Fibroblast of skin of left biceps (primary cell): Measurements from ENCODE around the gene KAT5.
"Not testable (repeated sequence)": the region's sequence is repeated elsewhere in the genome, so short reads cannot be mapped to it uniquely, and the experiment has no call there.

Experiments used
- DNase-seq, 2 experiments: peaks; one replicate each; pipeline ENCODE4 v3.0.0-alpha.2; 2013; ENCODE audit warnings: low read depth in 2 of 2

KAT5 gene

DNA sequence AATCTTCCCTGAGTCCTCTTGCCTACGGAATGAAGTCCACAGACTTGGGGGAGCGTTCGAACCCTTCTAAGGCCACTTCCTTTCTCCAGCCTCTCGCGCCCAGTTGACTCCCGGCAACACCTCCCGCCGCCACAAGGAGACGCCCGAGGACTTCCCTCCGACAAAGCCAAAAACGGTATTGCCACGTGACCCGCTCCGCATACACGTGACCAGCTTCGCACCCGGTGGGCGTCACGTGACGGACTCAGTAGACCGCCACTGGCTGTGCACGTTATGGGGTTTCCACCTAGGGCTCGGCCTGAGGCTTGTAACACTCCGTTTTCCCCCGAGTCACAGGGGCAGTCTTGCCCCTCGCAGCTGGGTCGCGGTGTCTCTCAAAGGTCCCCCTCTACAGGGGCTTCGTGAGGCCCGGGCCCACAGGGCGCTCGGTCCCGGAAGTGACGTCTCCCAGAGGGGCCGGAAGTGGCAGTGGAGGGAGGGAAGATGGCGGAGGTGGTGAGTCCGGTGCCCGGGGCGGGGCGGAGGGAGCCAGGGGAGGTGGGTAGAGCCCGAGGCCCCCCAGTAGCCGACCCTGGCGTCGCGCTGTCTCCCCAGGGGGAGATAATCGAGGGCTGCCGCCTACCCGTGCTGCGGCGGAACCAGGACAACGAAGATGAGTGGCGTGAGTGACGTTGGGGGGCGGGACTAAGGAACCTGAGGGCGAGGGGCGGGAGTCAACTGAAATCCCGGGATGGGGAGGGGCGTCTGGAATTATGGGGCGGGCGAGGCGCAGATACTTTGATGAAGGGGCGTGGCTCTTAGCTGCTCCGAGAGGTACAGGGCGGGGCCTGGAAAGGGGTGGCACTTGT, at the start of gene KAT5:
KAT5 (plus strand) TSS at position 468 of the 848 bp plus-strand sequence; CDS start at position 484, 16 bp downstream.
- DNase-seq, result peak; percentile 95 to 96

- DNase-seq, result peak; percentile 93 to 94
Measured at GRCh38 chr11:65662799-65663638, 49.0 kb upstream of the KAT5 start, which contains the start of gene RELA. Gene RELA (minus strand): TSS chr11:65662916. CDS start chr11:65662832, 84 bp downstream.

- DNase-seq, result peak; percentile 53 to 56
Measured at GRCh38 chr11:65663639-65664200, 48.3 kb upstream of the KAT5 start.

DNA sequence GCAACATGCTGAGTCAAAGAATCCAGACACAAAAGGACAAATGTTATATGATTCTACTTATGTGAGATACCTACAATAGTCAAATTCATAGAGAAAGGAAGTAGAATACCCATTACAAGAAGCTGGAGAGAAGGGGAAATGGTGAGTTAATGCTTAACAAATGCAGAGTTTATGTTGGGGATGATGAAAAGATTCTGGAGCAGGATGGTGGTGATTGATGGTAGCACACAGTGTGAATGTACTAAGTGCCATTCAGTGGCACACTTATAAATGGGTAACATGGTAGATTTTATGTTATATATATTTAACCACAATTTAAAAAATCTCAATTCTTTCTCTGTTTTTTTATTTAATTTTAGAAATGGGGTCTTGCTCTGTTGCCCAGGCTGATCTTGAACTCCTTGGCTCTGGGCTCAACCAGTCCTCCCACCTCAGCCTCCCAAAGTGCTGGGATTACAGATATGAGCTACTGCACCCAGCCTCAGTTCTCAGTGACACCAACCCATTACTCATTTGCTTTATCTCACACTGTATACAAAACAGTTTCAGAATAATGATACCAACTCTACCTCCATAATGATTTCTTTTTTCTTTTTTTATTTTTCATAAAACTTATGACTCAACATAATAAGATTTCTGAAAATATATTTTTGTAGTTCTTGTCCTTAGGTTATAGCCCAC, 39.7 kb upstream of the KAT5 start:
- DNase-seq, result no peak

DNA sequence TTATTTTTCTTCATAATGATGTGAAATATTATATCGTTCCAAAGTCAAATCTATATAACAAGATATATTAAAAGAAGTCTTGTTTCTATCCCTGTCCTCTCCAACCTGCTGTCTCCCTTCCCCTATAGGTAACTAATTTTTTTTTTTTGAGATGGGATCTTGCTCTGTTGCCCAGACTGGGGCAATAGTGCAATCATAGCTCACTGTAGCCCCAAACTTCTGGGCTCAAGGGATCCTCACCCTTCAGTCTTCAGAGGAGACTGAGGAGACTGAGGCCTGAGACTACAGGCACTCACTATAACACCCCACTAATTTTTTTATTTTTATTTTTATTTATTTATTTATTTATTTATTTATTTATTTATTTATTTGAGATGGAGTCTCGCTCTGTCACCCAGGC, 39.1 kb upstream of the KAT5 start:
- no peak for DNase-seq

GRCh38 chr11:65680192-65680743, 31.8 kb upstream of the KAT5 start:
- DNase-seq, result no peak

- DNase-seq, result not testable (repeated sequence)
Measured at GRCh38 chr11:65683480-65683879, 28.6 kb upstream of the KAT5 start.

GRCh38 chr11:65685981-65686380, 26.1 kb upstream of the KAT5 start:
- no peak for DNase-seq

DNA sequence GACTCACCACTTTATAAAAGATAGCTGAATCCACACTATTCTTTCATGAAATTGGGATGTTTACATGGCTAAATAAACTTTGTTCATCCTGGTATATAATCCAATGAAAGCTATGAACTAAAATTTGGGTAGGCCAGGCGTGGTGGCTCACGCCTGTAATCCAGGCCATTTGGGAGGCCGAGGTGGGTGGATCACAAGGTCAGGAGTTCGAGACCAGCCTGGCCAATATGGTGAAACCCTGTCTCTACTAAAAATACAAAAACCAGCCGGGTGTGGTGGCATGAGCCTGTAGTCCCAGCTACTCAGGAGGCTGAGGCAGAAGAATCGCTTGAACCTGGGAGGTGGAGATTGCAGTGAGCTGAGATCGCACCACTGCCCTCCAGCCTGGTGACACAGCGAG, 20.2 kb upstream of the KAT5 start:
- not testable (repeated sequence) for DNase-seq

GRCh38 chr11:65692367-65692766, 19.7 kb upstream of the KAT5 start:
- DNase-seq, result no peak

- DNase-seq, result no peak
Measured at GRCh38 chr11:65695459-65696241, 16.4 kb upstream of the KAT5 start.

DNA sequence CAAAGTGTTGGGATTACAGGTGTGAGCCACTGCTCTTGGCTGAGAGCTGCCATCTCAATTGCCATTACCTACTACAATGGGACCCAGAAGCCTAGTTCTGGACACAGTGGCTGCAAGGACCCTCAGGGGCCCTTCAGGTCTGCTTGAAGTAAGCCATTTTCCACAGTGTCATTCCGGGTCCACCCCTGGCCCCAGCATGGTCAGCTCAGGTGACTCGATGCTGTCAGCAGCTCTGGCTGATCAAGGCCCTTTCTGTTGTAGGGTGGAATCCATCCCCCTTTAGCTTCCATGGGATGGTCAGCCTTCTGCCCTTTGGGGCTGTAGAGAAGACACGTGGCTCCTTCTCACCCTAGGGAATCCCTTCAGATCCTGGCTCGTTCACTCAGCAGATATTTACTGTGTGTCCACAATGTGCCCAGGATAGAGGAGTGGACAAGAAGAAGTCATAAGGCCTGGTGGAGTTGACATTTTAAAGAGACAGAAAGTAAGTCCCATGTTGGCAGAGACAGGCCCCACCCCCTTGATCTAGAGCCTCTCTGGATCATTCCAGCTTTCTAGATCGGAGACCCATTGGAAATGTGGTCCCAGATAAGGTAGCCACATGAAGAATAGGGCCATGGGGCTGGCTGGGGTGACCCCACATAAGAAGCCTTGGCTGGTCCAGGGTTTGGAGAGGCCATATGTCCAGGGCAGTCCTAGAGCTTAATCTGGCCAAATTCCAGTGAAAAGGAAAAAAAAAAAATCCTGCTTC, 15.1 kb upstream of the KAT5 start:
- DNase-seq, result no peak

- no peak for DNase-seq
Measured at GRCh38 chr11:65698205-65698604, 13.8 kb upstream of the KAT5 start.

GRCh38 chr11:65699306-65699705, 12.7 kb upstream of the KAT5 start:
- no peak for DNase-seq

GRCh38 chr11:65700399-65700798, 11.7 kb upstream of the KAT5 start:
- no peak for DNase-seq

DNA sequence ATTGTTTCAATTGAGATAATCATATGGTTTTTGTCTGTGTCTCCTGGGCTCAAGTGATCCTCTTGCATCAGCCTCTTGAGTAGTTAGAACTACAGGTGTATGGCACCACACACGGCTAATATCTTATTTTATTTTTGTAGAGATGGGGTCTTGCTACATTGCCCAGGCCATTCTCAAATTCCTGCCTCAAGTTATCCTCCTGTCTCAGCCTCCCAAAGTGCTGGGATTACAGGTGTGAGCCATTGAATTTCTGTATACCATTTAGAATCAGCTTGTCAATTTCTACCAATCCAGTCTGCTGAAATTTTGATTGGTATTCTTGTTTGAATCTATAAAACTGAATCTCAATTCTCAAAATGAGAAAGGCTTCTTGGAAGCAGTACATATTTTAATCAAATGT, 10.4 kb upstream of the KAT5 start:
- DNase-seq, result no peak

DNA sequence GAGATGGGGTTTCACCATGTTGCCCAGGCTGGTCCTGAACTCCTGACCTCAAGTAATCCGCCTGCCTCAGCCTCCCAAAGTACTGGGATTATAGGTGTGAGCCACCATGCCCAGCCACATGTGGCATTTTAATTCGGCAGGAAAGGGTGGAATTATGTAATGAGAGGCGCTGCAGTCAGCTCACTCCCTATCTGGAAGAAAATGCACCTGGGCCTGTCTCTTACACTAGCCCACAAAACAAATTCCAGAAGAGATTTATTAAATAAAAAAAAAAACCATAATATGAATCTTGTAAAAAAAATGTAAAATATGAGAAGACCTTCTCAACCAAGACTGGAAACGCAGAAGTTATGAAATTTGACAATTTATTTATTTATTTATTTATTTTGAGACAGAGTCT, 8.2 kb upstream of the KAT5 start:
- DNase-seq, result no peak

GRCh38 chr11:65706303-65706763, 5.7 kb upstream of the KAT5 start:
- peak in 1 of 2 experiments; percentile 3 for DNase-seq

DNA sequence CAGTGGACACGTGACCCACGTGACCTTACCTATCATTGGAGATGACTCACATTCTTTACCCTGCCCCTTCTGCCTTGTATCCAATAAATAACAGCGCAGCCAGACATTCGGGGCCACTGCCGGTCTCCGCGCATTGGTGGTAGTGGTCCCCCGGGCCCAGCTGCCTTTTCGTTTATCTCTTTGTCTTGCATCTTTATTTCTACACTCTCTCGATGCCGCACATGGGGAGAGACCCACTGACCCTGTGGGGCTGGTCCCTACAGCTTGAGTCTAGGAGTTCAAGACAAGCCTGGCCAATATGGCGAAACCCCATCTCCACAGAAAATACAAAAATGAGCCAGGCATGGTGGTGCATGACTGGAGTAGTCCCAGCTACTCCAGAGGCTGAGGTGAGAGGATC, 5.0 kb upstream of the KAT5 start:
- DNase-seq, result not testable (repeated sequence)

- DNase-seq, result no peak
Measured at GRCh38 chr11:65708451-65708850, 3.6 kb upstream of the KAT5 start.
